Measurements from ENCODE around the gene METAP1D.
"Not testable (repeated sequence)": the region's sequence is repeated elsewhere in the genome, so short reads cannot be mapped to it uniquely, and the experiment has no call there.

METAP1D gene

DNA sequence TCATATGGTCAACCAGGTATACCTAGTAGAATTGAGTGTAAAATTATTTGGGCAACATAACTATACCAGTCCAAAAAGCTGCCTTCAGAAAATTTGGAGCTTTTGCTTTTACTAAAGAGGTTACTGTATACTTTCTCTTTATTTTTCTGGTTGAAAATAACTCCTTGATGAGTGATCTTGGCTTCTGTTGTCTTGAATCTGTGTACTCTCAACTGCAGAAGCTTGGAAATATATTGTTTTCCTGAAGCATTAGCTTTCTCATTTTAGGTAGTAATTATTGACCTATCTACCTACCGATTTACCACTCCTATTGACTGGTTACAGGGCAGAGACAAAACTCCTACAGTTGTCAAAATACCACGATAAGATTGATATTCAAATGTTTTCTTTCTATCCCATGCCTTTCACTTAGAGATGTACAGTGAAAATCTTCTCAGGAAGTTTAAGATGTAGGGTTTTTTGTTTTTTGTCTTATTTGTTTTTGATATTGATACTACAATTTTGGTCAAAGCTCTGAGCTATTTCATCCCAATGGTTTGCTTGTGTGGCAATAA lies 49.9 kb downstream of the METAP1D start:
- no peak for DNase-seq

DNA sequence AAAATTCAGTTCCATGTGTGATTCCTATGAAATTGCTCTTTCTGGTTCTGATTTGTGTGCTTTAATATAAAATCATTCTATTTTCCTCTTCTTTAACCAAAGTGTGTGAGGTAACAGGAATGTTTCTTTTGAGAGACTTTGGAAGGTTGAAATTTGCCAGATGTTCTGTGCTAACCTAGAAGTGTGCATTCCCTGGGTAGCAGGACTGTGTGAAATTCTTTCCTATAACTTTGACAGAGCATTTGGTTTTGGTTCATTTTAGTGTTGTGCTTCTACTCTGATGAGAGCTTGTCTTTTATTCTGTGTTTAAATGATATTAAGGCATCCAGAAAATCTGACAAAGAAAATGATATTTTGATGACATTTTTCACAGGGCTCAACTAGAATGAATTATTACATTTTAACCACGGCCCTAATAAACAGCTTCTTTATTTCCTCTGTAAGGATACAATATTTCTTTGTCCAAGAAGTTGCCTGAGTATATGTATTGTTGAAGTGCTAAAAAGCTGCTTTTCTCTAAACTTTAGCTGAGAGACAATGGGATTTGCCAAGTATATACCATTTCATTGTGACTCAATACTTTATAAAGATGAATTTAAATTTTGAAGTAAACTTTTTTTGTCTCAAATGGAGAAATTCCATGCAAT lies 50.8 kb downstream of the METAP1D start:
- no peak for DNase-seq

DNA sequence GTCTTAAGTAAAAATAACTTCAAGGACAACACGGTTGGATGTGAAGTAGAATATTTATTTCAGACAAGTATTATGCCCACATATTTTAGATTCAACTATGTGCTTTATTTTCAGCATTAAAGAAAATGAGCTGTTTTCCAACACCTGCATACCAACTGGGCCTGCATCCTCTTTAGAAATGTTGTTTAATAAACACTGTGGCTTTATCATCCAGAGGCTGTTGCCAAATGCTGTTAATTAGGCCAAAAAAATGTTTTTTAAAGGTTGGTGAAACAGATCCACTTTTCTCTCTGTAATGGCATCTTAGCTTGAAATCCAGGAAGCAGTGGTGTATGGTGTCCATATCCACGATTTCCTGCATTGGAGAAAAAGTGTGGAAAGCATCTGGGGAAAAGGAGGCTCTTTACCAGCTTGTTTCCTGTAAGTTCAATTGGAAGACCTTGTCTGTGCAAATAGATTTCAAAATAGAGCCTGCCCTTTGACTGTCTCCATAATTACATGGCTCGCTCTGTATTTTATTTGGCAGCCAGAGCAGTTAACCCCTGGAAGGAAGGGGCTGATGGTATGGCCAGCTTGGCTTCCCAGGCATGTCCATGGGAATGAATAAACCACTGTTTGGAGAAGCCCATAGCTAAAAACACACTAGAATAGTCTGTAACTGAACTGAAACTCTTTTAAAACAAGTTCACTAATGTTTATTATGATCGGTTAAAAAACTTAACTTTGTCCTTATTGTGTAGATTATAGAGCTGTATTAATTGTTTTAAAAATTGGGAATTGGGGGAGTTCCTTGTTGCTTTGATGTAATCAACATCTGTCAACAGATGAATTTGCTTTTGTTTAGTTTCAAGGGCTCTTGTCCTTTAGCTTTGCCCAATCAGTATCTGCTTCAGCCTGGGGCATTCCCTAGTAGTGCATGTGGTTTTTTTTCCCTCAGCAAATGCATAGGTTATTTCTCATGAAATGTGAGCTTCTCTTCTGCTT lies 52.5 kb downstream of the METAP1D start:
- DNase-seq: no peak

DNA sequence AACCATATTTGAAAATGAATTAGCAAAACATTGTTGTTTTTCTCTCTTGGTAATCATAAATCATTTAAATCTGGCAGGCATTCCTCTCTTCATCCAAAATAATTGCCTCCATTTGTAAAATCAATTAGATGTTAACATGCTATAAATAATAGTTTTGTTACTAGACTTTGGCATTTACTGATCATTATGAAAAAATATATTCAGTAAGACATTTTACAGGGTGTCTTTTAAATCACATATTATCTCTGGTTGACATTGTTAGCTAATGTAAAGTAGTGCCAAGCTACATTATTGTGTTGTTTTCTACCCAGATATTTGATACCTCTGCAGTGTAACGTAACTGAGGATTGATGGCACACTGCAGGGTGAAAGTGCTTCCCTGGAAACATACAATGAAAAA lies 53.7 kb downstream of the METAP1D start:
- no peak for DNase-seq

DNA sequence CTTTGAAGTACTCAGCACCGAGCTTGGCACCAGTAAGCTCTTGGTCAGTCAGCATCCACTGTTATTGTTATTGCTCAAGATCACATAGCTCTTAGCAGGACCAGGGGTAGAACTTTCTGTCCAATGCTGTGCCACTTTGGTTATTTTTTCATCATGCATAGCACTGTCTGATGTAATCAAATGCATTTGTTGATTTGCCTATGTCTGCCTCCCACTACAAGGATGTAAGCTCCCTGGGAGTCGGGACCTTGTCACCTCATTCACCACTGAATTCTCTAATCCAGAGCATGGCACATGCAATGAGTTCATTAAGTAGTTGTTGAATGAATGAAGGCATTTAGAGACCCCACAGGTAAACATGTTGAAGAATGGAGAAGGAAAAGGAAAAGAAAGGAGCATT lies 56.5 kb downstream of the METAP1D start:
- DNase-seq: no peak

DNA sequence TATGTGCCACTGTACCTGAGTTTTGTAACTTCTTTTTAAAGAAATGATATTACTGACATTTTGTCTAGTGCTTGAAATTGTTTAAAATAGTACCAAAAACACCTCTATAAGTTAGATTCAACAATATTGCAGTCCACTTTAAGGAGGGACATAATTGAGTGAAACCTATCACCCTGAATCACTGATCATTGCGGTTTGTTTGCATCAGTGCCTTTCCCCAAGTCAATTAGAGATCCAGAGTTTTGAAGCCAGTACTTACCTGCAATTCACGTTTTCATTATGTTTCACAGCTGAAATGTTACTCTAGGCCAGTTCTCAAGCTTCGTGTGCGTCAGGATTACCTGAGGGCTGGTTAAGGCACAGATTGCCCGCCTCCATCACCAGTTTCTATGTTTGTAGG lies 58.9 kb downstream of the METAP1D start:
- DNase-seq: no peak

DNA sequence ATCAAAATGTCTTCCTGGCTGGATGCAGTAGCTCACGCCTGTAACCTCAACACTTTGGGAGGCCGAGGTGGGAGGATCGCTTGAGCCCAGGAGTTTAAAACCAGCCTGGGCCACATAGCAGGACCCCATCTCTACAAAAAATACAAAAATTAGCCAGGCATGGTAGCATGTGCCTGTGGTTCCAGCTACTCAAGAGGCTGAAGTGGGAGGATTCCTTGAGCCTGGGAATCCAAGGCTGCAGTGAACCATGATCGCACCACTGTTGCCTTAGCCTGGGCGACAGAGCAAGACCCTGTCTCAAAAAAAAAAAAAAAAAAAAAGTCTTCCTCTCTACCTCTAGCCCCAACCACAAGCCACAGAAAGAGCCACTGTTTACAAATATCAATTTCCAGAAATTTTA lies 60.4 kb downstream of the METAP1D start:
- DNase-seq: not testable (repeated sequence)

DNA sequence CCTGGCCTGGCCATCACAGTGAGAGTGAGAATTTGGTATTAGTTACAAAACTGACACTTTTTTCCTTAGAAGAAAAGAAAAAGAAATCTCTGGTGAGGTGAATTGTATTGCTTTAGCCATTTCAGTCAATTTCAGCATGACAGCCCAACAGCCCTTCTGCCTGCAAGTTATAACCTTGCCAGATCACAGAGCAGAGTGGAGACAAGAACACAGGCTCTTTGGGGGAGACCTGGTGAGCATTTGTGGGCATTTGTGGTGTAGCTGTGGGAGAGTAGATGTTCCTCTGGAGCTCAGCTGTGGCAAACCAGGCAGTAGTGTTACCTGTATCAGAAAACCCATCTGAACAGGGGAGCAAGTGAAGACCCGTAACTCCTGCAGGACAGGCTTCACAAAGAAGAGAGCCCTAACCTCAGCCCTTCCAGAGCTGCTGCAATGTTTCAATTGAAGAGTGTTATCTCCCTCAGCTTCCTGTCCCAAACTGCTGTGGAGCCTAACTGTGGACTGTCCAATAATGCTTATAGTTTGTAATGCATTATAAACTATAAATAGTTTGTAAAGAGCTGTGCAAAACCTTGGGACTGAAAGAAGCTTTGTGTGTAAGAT lies 62.8 kb downstream of the METAP1D start:
- no peak for DNase-seq

DNA sequence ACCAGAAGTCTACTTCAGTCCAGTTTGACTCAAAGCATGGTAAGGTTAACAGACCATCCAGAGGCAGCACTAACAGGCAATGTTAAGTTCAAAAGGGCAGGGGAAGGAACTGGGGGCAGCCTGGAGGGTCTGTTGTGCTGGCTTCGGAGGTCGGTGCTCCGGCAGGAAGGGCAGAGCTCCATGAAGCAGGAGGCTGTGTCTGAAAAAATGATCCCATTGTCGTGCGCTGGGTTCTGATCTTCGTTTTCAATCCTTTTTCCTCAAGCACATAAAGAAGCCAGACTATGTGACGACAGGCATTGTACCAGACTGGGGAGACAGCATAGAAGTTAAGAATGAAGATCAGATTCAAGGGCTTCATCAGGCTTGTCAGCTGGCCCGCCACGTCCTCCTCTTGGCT lies 63.7 kb downstream of the METAP1D start:
- no peak for DNase-seq

DNA sequence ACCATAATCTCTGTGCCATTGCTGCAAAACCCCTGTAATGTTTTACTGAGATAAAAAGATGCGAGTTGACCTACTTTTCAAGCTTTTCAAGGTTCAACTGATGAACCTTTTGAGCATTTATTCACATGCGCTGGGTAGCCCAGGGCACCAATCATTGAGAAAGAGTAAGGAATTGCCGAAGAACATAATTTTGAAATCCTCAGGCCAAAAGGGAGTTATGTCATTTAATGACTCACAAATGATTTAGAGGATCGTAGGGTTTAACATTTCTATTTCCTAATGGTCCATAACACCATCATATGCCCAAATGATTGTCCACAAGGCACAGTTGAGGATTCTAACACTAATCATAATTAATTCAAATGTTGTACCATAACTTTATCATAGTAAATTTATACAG lies 65.4 kb downstream of the METAP1D start:
- DNase-seq: no peak

DNA sequence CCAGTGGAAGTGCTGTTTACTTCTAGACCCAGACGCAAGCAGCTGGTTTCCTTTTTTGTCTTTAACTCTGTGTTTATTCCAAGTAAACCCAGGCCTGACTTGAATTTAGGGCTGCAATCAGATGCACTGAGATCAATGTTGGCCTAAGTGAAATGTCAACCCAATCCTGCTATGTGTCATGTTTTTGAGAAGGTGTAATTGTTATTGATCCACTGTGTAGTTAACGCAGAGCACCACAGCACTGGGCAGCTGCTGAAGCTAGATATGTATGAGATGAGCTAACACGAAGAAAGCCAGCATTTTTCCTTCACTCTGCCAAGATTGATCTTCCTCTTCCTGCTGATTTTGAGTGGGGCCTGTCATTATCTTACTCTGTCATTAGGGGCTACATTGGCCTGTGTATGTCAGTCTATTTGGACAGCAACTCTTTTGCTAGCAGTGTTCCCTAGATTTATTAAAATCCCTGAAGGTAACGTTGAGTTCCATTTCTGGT lies 66.7 kb downstream of the METAP1D start:
- no peak for DNase-seq

DNA sequence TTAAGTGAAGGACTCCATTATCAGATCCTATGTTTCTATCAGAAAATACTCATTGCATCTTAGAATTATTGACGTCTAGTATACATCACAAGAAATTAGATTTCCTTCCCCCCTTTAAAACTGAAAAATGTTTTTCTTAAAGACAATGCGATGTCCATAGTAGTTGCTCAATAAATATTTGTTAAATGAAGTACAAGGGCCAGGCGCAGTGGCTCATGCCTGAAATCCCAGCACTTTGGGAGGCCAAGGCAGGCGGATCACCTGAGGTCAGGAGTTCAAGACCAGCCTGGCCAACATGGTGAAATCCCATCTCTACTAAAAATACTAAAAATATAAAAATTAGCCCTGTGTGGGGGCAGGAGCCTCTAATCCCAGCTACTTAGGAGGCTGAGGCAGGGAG lies 68.2 kb downstream of the METAP1D start:
- DNase-seq: not testable (repeated sequence)

DNA sequence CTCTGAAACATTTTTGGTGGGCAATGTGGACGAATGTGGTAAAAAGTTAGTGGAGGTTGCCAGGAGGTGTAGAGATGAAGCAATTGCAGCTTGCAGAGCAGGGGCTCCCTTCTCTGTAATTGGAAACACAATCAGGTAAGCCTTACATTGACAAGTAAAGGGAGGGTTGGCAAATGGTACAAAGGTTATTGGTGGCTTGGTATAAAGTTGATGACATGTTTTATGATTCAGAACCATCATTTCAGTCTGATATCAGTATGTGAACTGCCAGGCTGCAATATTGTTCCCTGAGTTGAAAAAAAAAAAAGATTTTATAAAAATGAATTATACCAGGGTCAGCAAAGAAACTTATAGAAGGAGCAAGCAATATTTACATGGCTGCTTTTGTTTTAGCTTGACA lies 71.2 kb downstream of the METAP1D start:
- DNase-seq: no peak

DNA sequence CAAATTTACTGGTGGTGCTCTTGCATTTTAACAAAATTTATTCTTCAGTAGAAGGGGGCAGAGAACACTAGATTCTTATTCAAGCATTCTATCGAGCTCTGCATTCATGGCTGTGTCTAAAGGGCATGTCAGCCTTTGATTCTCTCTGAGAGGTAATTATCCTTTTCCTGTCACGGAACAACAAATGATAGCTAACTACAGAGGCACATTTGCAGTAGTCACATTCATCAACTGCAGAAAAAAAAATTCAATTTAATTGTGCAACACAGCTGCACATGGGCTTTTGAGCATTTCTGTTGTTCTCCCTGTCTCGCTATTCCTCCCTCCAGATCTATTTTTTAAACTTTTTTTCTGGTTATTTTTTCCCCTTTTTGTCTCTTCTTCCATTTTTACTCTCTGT lies 72.5 kb downstream of the METAP1D start:
- no peak for DNase-seq

DNA sequence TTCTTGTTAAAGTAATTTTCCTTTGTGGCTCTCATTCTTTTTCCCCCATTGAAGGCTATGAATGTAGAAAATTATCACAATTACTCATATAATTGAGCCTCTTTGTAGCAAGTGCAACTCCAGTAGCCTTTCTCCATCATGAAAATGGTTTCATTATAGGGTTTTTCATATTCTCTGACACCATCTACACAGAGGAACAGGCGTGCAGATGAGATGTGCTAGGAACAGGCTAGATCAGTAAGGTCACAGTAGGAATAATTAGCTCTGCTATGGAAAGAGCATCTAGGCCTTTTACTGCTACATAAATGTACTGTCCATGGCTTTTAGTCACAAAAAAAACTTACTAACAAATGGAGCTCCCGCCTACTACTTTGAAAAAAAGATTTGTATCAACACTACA lies 73.0 kb downstream of the METAP1D start:
- no peak for DNase-seq

DNA sequence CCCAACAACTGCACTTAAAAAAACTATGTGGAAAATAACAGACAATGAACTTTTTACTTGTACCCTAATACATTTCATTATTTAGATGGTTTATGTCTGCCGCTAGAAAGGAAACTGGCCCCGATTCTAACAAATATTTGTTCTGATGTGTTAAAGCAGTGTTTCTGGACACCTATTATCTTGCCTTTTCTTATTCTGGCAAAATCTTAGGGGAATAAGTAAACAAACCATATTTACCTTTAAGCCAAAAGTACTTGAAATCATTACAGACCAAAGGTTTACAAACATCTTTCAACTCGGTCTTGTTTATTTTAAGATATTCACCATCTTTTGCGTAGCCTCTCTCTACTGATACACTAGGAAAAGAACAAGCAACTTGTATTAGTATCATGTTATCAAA lies 73.8 kb downstream of the METAP1D start:
- no peak for DNase-seq

DNA sequence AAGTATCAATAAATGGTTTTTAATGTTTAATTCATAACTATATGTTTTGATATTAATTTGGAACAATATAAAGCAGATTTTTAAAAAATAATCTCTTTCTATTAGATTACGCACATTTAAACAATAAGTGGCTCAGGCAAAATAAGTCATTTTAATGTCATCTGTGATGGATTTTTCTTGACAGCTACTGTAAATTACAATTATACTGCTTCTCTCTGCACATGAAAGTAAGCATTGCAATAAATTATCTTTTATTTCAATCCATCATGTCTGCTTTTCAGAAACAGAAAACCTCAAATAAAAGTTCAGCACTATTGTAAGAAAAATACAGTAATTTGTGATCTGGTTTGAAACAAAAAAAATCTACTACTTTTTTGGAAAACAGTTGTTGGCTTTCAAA lies 74.5 kb downstream of the METAP1D start:
- DNase-seq: no peak

DNA sequence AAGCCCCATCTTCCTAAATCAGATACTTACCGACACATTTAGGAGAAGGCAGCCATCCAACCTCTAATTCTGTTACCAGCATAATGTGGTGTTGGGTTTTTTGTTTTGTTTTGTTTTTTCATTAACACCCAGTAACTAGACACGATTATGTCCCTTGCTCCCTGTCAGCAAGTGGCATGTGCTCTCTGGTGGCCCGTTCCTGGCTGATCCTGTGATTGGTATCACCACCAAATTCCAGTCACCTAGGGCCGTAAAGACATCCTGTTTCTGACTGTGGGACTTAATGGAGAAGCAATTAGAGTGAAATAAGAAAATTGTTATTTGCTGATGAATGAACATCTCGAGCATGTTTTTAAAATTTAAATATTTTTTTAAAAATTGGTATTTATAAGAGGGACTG lies 79.7 kb downstream of the METAP1D start:
- no peak for DNase-seq

DNA sequence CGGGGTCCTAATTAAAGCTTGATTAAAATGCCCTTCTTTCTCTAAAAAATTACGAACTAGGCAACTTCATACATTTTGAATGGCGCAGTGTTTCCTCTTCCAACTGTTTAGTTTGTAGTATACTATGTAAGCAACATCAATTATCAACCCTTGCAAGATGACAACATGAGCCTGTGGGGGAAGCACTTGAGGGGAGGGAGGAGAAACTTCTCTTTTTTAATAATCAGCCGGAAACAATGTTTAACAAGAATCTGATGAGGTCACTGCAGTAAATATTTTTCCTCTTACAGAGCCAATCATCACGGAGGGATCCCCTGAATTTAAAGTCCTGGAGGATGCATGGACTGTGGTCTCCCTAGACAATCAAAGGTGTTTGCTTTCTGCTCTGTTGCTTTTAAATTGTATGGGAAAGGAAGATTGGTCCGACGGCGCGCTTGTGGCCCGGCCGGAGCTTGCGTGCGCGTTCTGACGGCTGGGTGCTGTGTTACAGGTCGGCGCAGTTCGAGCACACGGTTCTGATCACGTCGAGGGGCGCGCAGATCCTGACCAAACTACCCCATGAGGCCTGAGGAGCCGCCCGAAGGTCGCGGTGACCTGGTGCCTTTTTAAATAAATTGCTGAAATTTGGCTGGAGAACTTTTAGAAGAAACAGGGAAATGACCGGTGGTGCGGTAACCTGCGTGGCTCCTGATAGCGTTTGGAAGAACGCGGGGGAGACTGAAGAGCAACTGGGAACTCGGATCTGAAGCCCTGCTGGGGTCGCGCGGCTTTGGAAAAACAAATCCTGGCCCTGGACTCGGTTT lies 80.3 kb downstream of the METAP1D start:
- DNase-seq: no peak

DNA sequence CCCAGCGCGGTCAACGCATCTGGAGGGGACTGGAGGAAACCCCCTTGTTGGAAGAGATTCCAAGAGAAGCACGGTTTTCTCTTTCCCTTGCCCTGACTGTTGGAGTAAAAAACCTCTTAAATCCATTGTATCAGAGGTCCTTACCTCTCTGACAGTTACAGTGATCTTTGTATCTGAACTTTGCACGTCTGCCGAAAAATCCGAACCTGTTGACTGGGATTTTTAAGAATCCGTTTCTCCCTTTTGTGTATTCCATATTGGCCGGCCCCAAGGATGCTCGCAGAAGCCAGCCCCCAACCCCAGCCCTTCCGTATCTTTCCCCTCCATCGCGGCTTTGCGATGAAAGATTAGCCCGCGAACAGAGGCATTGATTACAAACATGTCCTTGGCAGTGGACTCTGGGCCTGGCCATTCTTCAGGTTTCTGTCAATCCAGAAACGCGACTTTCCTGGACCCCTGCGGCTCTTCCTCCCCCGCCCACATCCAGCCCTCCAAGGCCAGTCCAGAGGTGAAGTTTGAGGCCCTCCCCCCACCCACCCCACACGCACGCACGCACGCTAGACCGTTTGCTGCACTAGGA lies 81.0 kb downstream of the METAP1D start:
- no peak for DNase-seq

DNA sequence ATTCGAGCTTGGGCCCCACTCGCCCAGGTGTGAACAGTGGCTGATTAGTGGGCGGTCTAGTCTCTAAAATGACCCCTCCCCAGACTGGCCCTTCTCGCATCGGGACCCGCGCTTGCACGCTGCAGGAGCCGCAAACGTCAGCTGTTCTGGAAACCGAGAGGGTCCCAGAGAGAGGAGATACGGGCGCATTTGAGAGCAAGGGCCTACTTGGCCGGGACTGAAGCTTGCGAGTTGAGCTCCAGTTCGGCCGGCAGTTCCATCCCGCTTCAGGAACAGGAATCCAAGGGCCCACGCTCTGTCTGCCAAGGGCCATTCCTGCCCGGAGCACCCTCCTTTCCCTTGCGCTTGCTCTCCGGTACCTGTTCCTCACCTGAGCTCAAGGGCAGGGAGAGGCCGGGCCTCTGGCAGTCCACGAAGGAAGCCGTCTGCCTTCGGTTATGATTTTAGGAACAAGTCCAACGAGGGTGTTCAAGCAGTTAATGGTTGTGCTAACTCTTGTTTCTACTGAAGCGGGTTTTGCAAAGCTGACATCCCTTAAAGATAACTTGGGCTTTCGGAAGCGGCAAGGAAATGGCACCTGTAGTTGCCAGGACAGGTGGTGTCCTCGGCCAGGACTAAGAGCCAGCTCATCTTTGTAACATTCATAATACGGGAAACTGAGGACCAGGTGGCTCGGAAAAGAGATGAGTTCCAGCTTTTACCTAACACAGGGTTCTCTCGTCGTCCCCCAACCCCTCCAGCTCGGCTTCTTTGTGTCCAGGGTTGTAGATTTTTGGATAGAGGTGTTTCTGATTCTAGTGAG lies 81.7 kb downstream of the METAP1D start:
- no peak for DNase-seq

Measured in stimulated activated CD4-positive, alpha-beta T cell treated with anti-CD3 and anti-CD28 coated beads, Interleukin-4, amount 100 ng/mL, for 1 hour (primary cell).